PC-3 (cell line): ENCODE results near the gene ASPM. TPM values are rescaled to one million over a fixed set of nuclear protein-coding genes. Genes with fewer than 3 reads are reported as not detected.

Experiments used
- ATAC-seq: fragments of 200-7000 bp; cut with Tn5 transposase; 2 replicates; pipeline ENCODE4 v1.9.1; 2020; ENCODE audit warnings: mild to moderate bottlenecking, moderate library complexity
- BruUV-seq: library from RNA; stranded (reverse); fragments of 400-500 nt; replicated peaks from 2 replicates; lab custom pipeline; 2021; lab: Mats Ljungman, UMichigan
- CTCF ChIA-PET: fragments of 300-600 bp; sonication (Branson Sonifier 250); formaldehyde crosslinking; loops from one replicate; lab custom pipeline; 2022; ENCODE audit warnings: antibody characterized with exemption; lab: Charles Lee
- POLR2A ChIA-PET: fragments of 300-600 bp; sonication (Branson Sonifier 250); formaldehyde crosslinking; loops from one replicate; lab custom pipeline; 2022; ENCODE audit warnings: antibody characterized with exemption; ENCODE audit not compliant: unreplicated experiment; lab: Charles Lee
- DNase-seq: peaks from one replicate; pipeline ENCODE4 v3.0.0-alpha.2; 2015
- H2AFZ ChIP-seq: fragments of 300-600 bp; sonication (generic); 2 replicates; pipeline ENCODE4 v1.6.0; 2016; ENCODE audit warnings: antibody characterized with exemption, low read length
- H3F3A ChIP-seq: fragments of 300-600 bp; sonication (generic); one replicate; pipeline ENCODE4 v1.6.0; 2017; ENCODE audit warnings: antibody characterized with exemption, low read length, control low read depth, mild to moderate bottlenecking; ENCODE audit not compliant: unreplicated experiment
- H3K27ac ChIP-seq: fragments of 300-600 bp; sonication (generic); 2 replicates; pipeline ENCODE4 v1.5.1; 2016; ENCODE audit warnings: mild to moderate bottlenecking, low read length
- H3K27me3 ChIP-seq: fragments of 300-600 bp; sonication (generic); 2 replicates; pipeline ENCODE4 v1.6.1; 2016; ENCODE audit warnings: low read length, mixed read lengths
- H3K36me3 ChIP-seq: fragments of 300-600 bp; sonication (generic); 2 replicates; pipeline ENCODE4 v1.6.1; 2016; ENCODE audit warnings: low read depth, mixed run types, low read length, mixed read lengths
- H3K4me1 ChIP-seq: fragments of 300-600 bp; sonication (generic); 2 replicates; pipeline ENCODE4 v1.5.1; 2016; ENCODE audit warnings: low read length; ENCODE audit not compliant: insufficient read depth
- H3K4me2 ChIP-seq: fragments of 300-600 bp; sonication (generic); 2 replicates; pipeline ENCODE4 v1.6.0; 2016; ENCODE audit warnings: low read length
- H3K4me3 ChIP-seq: fragments of 300-600 bp; sonication (generic); 2 replicates; pipeline ENCODE4 v1.5.1; 2016; ENCODE audit warnings: mild to moderate bottlenecking, low read length, mixed read lengths
- H3K79me2 ChIP-seq: fragments of 300-600 bp; sonication (generic); 2 replicates; pipeline ENCODE4 v1.6.1; 2017; ENCODE audit warnings: low read length, mixed read lengths
- H3K9ac ChIP-seq: fragments of 300-600 bp; sonication (generic); 2 replicates; pipeline ENCODE4 v1.6.0; 2016; ENCODE audit warnings: mild to moderate bottlenecking, low read length
- H3K9me2 ChIP-seq: fragments of 300-600 bp; sonication (generic); replicated peaks from 2 replicates; pipeline ENCODE4 v1.6.1; 2016; ENCODE audit warnings: mixed run types, low read length, mixed read lengths
- H3K9me3 ChIP-seq: fragments of 300-600 bp; sonication (generic); 2 replicates; pipeline ENCODE4 v1.6.1; 2016; ENCODE audit warnings: low read length, mixed read lengths
- H4K20me1 ChIP-seq: fragments of 300-600 bp; sonication (generic); 2 replicates; pipeline ENCODE4 v1.6.1; 2016; ENCODE audit warnings: low read length, mixed read lengths
- CTCF ChIP-seq: fragments of 300-600 bp; sonication (generic); conservative IDR thresholded peaks from 2 replicates; pipeline ENCODE4 v1.5.1; 2017; ENCODE audit warnings: antibody characterized with exemption, low read depth, mild to moderate bottlenecking, low read length
- EZH2 ChIP-seq: fragments of 300-600 bp; sonication (generic); IDR thresholded peaks from one replicate; pipeline ENCODE4 v1.6.1; 2017; ENCODE audit warnings: antibody characterized with exemption, mild to moderate bottlenecking, low read length; ENCODE audit not compliant: unreplicated experiment
- EZH2phosphoT487 ChIP-seq: fragments of 300-600 bp; sonication (generic); IDR thresholded peaks from 2 replicates; pipeline ENCODE4 v1.6.1; 2018; ENCODE audit warnings: mild to moderate bottlenecking, antibody characterized with exemption, low read length, borderline replicate concordance
- intact Hi-C: fragments of 100-400 bp; cut with micrococcal nuclease; formaldehyde crosslinking; loops from 2 replicates; pipeline ENCODE4 v1.9.0; 2023
- total RNA-seq: library from RNA; depleted of rRNA; stranded (reverse); fragments of >200 nt; gene quantifications from 2 replicates; pipeline ENCODE4 v1.2.3, GENCODE V29; 2014

ASPM gene
- total RNA-seq, 1 experiment from 2014 or later, result 35.0 TPM

- no peak for DNase-seq
- H3K4me1 ChIP-seq, result no peaks in the 10 kb centered on the region
- no peaks in the 10 kb centered on the region for H3K27me3 ChIP-seq
- no peaks in the 10 kb centered on the region for H4K20me1 ChIP-seq
- no peak overlapping the region for H3K4me3 ChIP-seq
- no peak overlapping the region for H3K9ac ChIP-seq
- H2AFZ ChIP-seq, result no peak overlapping the region
- no peak overlapping the region for H3K27ac ChIP-seq
- H3K9me2 ChIP-seq, result no peaks in the 10 kb centered on the region
- intact Hi-C loops, result no loop called here
- ChIA-PET POLR2A (no interaction called here), CTCF (no interaction called here)
- no peak for ATAC-seq
- no peaks in the 10 kb centered on the region for H3F3A ChIP-seq
- no peaks in the 10 kb centered on the region for H3K9me3 ChIP-seq
- no TSS peak for BruUV-seq
- TF ChIP-seq EZH2phosphoT487 (no peak), CTCF (no peak), EZH2 (no peak)
- no peaks in the 10 kb centered on the region for H3K79me2 ChIP-seq
- H3K36me3 ChIP-seq, result no peaks in the 10 kb centered on the region
- no peak overlapping the region for H3K4me2 ChIP-seq
These were observed 69.9 kb downstream of the ASPM start for GRCh38 chr1:197076585-197076984.

GRCh38 chr1:197073978-197074377 lies 72.5 kb downstream of the ASPM start:
- ChIA-PET POLR2A (no interaction called here), CTCF (no interaction called here)
- BruUV-seq, result no TSS peak
- no peaks in the 10 kb centered on the region for H3K9me2 ChIP-seq
- no peak for DNase-seq
- intact Hi-C loops, result no loop called here
- no peak overlapping the region for H3K4me2 ChIP-seq
- no peak overlapping the region for H3K9ac ChIP-seq
- TF ChIP-seq CTCF (no peak), EZH2phosphoT487 (no peak), EZH2 (no peak)
- no peaks in the 10 kb centered on the region for H3K79me2 ChIP-seq
- H3K27ac ChIP-seq, result no peak overlapping the region
- ATAC-seq, result no peak
- H2AFZ ChIP-seq, result no peak overlapping the region
- no peaks in the 10 kb centered on the region for H3K27me3 ChIP-seq
- no peaks in the 10 kb centered on the region for H3K4me1 ChIP-seq
- no peak overlapping the region for H3K4me3 ChIP-seq
- H3K36me3 ChIP-seq, result no peaks in the 10 kb centered on the region
- no peaks in the 10 kb centered on the region for H3F3A ChIP-seq
- H3K9me3 ChIP-seq, result no peaks in the 10 kb centered on the region
- H4K20me1 ChIP-seq, result no peaks in the 10 kb centered on the region

DNA sequence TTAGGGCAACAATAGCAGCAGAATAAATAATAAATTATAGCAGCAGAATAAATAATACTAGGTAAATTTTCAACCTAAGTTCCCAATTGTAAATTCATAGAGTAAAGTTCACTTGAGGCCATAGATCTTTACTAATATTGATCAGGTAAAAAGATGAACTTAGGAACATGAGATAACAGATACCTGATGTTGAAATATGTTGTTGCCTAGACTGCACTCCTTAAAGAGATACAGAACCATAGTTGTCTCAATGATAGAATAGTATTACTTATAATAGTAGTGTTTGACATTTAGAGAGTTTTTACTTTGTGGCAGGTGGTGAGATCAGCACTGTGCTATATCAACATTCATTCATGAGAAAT lies 79.0 kb downstream of the ASPM start:
- no peak overlapping the region for H3K27ac ChIP-seq
- no peaks in the 10 kb centered on the region for H3K9me2 ChIP-seq
- H3K4me2 ChIP-seq, result no peak overlapping the region
- no TSS peak for BruUV-seq
- intact Hi-C loops, result no loop called here
- CTCF ChIA-PET, result no interaction called here
- no peaks in the 10 kb centered on the region for H4K20me1 ChIP-seq
- ATAC-seq (no peak), DNase-seq (no peak)
- H3K27me3 ChIP-seq, result no peaks in the 10 kb centered on the region
- POLR2A ChIA-PET, result no interaction called here
- H3K36me3 ChIP-seq, result no peaks in the 10 kb centered on the region
- H3F3A ChIP-seq, result no peaks in the 10 kb centered on the region
- H3K79me2 ChIP-seq, result no peaks in the 10 kb centered on the region
- no peak overlapping the region for H3K4me3 ChIP-seq
- H3K9me3 ChIP-seq, result no peaks in the 10 kb centered on the region
- TF ChIP-seq CTCF (no peak), EZH2phosphoT487 (no peak), EZH2 (no peak)
- H2AFZ ChIP-seq, result no peak overlapping the region
- no peaks in the 10 kb centered on the region for H3K4me1 ChIP-seq
- no peak overlapping the region for H3K9ac ChIP-seq
